HG03066 (cell line): Measurements from ENCODE around the gene HOXD13.

Experiments used
- ATAC-seq: cut with Tn5 transposase; IDR thresholded peaks from one replicate; pipeline ENCODE4 v1.9.1; 2021; ENCODE audit warnings: low read depth; ENCODE audit not compliant: unreplicated experiment

HOXD13 gene

DNA sequence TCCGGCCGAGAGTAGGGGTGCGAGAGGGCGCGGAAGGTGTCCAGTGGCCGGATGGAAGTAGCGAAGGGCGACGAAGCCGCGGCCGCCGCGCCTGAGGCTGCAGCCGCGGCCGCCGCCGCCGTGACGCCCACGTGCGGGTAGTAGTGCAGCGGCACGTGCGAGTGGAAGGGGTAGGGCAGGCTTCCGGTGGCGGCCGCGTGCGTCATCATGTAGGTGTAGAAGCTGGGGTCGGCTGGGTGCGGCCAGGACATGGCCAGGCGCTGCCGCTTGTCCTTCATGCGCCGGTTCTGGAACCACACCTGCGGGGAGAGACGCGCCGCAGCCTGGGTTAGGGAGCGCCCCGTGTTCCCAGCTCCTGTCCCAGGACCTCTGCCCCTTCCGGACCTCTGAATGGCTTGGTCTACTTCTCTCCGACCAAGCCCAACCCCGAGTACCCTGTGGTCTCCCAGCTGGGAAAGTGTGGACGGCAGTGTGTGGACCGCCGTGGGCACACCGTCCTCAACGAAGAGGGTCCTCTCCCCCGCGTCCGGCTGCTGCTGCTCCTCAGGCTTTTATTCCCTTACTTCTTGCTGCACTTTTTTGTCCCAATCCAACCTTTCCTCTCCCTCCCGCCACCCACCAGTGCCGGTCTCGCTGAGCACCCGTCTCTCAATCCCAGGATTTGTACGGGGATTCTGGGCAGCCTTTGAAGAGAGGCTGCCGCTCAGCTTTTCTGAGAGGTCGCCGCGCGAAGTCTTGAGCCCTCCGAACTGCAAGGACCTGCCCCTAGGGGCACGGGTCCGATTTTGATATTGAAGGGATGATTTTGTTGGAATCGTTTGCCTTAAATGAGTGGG is 11.8 kb upstream of the HOXD13 start:
- ATAC-seq = no peak

DNA sequence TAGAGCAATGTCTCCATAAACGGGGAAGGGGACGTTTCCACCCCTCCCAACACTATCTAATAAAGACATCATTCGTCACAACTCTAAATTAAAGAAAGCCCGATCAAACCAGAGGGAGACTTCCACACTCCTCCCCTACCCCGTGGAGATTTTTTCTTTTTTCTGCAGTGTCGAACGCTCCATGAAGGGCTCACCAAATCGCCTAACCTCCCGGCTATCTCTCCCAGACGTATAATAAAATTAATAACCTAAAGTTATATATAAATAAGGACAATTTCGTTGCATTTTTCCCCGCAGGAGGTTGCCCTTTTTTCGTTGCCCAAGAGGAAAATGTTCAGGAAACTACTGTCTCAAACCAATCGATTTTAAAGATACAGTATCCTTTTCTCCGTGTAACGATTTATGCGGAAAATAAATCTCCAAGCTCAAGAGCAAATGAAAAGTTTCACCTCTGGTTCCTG is 11.1 kb upstream of the HOXD13 start:
- no peak for ATAC-seq

DNA sequence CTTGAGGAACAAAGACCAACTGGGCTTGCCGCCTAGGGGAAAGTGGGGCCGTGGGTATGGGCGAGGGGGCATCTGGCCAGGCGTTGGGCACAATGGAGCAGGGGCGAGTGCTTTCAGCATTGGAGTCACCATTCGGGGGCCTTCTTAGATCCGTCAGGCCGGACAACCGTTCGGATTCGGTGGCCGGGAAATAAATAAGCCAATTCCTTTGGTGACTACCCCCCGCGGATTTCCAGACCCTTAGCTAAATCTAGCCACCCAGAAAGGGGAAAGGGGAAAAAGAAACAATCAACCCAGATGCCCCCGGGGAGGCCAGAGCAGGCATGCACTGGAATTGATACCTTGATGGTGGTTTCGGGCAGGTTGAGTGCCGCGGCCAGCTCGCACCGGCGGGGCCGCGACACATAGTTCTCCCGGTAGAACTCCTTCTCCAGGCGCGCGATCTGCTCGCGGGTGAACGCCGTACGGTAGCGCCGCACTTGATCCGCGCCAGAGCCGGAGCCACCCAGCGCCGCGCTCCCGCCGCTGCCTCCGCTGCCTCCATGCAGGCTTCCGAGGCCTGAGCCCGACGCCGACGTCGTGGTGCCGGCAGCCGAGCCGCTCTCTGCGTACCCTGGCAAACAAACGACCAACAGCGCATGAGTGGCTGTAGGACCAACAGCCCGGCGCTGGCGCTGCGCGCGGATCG is 10.5 kb upstream of the HOXD13 start:
- no peak for ATAC-seq

DNA sequence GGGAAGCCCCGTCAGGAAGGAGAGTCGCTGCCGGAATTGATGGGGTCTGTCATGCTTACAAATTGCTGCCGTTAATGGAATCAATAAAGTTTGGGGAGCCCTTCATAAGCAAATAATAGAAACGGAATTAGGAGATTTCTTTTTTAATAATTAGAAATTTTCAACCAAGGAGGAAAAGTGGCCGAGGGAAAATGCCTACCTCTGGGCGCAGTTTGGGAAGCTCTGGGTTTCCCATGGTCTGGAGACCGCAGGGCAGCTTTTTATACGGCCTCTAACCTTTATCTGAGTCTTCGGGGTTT is 10.0 kb upstream of the HOXD13 start:
- no peak for ATAC-seq

DNA sequence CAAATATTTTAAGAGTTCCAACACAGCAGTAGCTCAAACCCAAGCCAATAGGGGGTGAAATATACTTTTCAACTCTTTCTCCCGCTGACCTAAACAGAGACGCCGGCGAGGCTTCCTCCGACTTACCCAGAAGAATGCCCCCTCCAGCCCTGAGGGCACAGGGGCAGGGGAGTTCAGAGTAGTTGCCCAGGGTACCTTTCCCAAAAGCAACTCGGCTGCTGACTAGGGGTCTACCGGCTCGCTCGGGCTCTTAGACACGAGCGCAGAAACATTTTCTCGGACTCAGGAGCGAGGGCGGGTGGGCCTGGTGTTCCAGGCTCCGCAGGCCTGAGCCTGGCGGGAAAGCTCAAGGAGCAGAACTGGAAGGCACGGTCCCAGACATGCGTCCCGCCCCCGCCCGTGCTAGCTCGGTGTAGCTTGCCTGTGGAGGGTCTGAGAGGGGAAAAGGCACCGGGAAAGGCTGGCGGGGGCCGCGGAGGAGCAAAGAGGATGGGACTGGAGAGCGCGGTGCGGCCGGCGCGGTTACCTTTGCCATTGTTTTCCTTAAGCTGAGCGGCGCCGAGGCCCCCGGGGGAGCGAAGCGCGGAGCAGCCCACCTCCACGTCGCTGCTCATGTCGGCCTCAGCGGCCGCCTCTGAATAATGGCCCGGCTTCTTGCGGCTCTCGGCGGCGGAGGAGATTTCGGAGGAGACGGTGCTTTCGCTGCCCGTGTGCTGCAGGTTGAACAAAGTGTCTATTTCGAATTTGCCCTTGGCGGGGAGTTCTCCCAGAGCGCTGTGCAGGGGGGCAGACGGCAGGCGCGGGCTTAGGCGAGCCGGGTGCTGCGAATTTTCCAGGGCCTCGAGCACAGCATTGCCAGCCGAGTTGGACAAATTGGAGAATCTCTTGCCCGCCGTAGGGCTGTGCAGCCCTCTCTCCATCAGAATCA is 9.4 kb upstream of the HOXD13 start:
- ATAC-seq = no peak

DNA sequence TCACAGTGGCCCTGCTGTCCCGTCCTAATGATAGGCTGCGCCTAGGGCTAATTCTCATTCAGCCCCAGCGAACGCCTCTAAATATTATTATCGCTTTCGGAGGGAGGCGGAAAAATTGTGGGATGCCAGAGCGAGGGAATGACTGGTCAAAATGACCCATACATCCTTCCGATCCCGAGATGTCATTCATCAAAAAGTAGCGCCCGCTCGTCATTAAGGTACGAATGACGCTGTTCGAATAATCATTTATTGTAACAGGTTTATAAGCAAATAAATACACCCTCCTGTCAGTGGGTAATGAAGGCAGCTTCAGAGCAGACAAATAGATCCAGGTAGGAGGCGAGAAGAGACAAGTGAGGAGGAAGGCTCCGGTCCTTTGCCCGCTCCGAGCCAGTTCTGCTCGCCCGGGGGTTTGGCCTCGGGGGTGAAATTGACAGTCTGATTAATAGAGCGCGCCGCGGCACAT is 8.7 kb upstream of the HOXD13 start, which contains the start of gene EVX2:
Gene EVX2, minus strand, starts transcription at position 167 of the 466 bp plus-strand sequence. CDS start 186 bp downstream, outside the sequence.
- ATAC-seq = no peak

DNA sequence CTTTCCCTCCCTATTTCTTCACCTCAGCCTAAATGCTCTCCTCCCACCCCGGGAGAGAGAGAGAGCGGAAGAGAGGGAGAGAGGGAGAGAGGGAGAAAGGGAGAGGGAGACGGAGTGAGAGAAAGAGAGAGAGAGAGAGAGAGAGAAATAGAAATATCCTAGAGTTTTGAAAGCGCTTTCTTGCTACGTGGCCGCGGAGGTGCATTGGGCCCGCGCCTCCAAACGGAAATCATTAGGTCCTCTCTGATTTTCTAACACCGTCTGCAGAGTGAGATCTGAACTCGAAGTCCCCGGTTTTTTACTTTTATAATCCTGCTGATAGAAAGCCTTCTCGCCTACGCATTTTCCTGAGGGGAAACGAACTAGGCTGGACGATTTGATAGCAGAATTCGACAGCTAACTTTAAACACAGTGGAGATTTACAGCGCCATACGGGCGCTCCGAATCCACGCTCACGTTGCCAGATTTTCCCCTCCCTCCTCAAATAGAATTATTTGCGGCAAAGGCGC is 7.9 kb upstream of the HOXD13 start:
- ATAC-seq = no peak

DNA sequence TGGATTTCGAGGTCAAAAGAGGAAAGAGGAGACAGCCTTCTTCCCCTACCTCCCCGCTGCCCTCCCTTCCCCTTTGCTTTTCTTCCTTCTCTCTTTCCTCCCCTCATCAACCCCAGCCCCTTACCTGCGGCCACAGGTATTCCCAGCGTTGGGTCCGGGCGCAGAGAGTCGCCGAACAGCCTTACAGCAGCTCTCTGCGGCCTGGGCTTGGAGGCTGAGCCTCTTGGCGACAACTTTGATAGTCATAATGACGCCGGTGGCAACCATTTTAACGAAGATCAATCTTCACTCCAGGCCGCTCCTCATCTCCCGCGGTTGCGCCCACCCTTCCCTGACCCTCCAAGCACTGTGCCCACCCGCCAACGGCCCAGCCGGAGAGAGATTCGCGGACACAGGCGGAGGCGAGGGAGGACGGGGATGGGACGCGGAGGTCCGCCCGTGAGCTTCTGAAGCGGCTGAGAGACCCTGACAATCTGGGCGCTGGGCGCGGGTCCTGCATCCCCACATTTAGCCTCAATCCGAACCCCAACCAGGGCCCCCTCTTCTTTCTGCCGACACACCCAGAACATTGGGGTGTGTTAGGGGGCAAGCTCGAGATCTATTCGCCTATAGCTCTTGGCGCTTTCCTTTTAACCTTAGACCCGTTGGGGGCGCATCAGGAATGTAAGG is 7.3 kb upstream of the HOXD13 start:
- no peak for ATAC-seq

DNA sequence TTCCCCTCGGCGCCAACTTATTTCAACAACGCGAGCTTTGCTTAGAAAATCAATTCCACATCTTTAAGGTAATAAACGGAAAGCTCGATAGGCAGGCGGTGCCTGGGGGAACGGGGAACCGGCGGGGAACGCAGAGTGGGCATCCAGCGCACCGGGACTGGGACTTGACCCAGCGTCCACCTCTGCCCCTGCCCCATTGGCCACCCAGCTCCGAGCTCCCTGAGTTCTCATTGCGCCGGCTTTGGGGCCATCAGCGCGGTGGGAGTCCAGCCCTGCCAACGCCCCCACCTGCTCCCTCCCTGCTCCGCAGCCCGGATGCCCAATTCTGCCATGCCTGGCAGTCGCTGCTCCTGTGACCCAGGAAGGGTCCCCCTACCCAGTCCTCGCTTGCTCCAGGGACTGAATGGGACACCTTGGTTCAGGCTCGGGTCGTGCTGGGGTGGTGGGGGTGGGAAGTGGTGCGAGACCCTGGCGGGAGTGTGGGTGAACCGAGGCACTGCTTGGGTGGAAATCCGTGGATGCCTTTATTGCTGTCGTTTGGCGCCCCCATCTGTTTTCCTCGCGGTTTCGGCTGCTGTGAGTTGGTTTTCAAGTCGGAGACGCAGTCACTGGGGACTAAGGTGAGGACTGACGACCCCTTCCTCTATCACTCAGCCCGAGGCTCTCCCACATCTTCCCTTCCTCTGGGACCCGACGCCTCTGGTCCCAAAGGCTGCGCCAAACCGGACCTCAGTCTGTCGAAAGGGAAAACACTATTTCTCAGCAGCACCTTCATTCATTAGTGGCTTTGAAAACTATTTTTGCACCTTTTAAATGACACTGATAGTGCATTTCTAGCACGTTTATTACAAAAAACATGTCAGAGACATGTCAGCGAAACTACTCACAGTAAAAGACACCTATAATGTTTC is 6.4 kb upstream of the HOXD13 start:
- ATAC-seq = no peak

DNA sequence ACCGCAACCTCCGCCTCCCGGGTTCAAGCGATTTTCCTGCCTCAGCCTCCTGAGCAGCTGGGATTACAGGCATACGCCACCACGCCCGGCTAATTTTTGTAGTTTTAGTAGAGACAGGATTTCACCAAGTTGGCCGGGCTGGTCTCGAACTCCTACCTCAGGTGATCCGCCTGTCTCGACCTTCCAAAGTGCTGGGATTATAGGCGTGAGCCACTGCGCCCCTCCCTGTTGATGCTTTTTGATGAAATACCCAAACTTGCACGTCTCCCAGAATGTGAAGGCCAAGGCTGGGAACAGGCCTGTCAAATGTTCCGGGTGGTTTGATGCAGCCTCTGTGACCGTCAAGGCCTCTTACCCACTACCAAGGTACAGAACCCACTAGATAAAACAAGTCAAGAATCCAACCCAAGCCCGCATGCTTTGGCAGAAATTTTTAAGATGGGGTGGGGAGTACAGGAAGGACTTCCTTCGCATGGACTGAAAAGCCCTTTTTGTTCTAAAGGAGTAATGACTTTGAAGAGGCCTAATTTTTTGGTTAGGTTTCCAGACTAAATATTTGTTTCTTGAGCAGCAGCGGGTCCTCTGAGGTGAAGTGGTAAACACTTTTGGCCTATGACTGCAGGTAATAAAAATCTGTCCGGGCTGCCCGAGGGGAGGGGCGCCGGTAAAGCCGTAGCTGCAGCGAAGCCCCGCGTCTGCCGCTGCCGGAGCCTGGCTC is 5.0 kb upstream of the HOXD13 start:
- no peak for ATAC-seq

DNA sequence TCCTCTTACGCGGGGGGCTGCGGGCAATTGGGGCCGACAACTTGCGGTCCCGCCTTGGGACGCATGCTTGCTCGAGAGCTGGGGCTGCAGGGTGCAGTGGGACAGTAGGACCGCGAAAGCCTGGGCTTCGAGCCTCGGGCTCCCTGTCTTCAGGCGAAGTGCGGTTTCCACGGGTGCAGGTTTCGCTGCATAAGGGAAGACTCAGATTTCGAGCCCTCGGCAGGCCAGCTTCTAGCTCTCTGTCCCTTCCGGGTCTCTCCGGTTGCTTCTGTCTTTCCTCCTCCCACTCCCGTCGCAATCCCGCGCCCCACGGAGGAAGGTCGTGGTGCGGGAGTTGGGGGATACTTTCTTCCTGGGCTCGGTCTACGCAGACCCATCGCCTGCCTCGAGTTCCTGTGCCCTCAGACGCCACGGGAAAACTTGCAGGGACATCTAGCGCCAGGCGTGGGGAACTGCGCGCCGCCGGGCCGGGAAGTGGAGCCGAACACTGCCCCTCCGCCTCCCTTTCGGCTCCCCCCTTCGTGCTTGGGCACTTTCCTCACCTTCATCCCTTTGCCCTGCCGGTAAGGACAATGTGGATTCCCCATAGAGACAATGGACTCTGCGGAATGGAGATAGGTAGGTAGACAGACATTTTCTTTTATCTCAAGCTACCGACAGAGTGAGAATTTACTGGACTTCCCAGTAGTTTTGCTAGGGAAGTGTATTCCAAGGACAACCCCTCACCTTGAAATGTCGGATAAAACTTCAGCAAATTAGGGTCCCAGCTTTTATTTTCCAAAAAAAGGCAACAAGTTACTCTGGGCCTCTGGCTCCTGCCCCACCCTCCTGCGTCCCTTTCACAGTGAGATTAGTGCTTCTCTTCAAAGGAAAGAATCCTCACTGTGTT is 4.2 kb upstream of the HOXD13 start:
- ATAC-seq = no peak

DNA sequence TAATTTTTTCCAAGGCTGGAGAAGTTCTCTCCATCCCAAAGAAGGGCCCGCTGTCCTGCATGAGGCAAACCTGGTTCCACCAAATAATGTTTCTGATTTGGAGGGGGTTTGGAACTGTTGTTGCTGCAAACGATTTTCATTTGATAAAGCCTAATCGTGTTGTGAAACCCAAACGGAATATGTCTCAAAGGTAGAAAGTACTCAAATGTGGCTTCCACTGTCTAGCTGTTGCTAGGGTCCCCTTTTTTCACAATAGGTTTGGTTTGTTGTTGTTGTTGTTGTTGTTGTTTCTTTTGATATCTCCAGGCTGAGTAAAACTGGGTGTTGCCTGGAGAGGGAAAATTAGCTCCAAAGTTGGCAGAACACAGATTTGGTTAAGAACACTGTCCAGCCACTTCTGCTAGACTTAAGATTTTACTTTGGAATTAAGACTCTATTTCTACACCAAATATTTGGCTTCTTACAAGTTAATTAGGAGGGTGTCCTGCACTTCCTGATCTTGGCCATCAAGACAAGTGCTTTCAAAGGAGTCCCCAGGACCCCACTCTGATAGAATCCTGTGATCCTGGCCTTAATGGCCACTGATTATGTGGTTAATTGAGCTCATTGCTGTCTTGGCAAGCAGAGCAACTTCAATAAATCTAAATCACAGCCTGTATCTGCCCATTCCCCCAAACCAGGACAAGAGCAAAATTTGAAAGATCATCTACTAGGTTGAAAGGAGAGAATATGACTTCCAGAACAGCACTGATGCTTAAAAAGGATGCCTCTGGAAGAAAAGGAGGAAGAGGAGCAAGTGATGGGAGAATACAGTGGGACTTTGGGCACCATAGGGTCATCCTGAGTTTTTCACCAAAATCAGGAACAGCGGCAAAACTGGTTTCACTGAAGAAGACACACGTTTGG is 3.3 kb upstream of the HOXD13 start:
- ATAC-seq = no peak

DNA sequence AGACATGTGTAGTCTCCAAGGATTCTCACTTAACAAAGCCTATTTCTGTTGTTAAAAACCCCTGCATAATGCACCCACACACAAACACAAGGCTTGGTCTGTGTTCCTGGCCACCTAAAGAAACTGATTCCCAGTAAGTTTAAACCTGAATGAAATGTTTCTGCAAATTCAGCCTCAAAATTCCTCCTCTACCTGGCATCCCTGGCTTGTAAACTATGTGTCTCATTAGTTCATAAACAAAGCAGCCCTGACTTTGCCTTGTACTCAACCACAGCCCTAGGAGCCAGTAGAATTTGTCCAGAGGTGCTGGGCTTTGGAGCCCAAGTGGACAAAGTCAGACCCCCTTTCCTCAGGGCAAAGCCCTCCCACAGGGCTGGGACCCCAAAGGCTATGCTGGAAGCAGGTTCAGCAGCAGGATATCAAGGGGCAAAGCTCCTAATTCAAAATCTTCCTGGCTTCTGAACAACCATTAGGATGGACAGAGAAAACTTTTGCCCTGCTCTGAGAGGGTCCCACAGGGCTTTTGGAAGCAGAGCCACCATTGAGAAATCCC is 2.6 kb upstream of the HOXD13 start:
- no peak for ATAC-seq

DNA sequence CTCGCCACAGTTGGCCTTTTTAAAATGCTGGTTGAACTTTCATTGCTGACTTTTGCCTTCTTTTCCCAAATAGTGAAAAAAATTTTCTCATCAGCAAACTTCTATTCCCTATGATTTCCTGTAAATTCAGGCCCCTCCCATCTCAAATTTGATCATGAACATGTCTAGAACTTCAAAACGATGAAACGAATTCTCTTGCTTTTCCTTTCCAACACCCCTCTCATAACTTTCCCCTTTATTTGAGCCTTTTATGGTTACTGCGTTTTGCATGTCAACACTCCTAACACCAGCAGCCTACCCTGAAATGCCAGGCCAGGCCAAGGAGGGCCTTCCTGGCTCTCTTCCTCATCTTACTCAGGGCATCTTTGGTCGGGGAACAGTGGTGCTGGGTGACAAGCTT is 1.7 kb upstream of the HOXD13 start:
- ATAC-seq = no peak

DNA sequence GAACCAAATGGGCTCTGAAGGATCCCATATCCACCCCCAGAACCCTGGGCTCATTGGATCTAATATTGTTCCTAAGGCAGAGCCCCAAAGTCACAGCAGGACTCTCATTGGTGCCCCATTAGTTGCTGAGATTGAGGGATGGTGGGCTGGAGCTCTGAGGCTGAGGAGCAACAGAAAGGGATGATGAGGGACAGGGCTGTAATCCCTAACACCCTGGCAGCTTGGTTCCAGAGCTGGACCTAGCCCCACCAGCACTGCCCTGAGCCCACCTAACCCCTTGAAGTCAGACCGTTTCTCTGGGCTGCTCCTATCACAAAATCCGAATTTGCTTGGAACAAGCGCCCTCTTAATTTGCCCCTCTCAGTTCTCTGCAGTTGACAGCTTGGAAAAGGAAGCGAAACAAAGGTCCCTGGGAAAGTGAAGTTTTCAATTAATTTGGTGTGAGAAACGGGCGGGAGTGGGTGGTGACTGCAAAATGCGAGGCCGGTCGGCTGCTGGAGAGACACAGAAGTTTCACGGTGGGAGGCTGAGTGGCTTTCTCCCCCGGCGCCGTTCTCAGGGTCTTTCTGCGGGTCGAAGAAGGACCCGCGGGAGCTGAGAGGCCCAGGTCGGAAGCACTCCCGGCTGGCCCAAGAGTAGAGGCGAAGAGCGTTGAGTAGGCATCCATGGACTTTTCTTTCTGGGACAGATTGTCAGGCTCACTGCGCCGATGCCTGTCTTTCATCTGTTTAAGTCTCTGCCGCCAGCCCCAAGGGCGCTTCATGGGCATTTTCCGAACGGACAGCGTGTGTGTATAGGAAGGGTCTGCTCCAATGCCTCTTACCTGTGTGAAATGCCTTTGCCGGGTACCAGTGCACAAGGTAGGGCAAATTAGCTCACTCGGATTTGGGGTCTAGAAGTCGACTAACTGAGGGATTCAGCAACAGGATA is 927 bp upstream of the HOXD13 start:
- no peak for ATAC-seq
